Right cardiac atrium (tissue), 5 donors: ENCODE data around the gene KRT77. TPM values are rescaled to one million over a fixed set of nuclear protein-coding genes. Genes with fewer than 3 reads are reported as not detected.

Experiments used
- ATAC-seq, 2 donors: fragments of 200-7000 bp; cut with Tn5 transposase; one replicate each; pipeline versions ENCODE4 v1.8.0 to v1.9.1; 2020; ENCODE audit warnings: moderate library complexity in 2 of 2, mild to moderate bottlenecking in 1 of 2
- DNase-seq, 3 donors: peaks; one replicate each; pipeline ENCODE4 v3.0.0-alpha.2; 2020
- H3K27ac ChIP-seq: one replicate; pipeline ENCODE4 v1.5.1; 2013; ENCODE audit warnings: mild to moderate bottlenecking, low read length, control low read depth, moderate library complexity
- H3K27me3 ChIP-seq: one replicate; pipeline ENCODE4 v1.6.1; 2013; ENCODE audit not compliant: control insufficient read depth, insufficient read depth
- H3K4me1 ChIP-seq: one replicate; pipeline ENCODE4 v1.6.1; 2013; ENCODE audit warnings: low read length; ENCODE audit not compliant: control insufficient read depth, insufficient read depth
- H3K4me3 ChIP-seq: one replicate; pipeline ENCODE4 v1.5.1; 2013; ENCODE audit warnings: low read length, control low read depth
- H3K9me3 ChIP-seq: one replicate; pipeline ENCODE4 v1.6.1; 2013; ENCODE audit warnings: low read length; ENCODE audit not compliant: control insufficient read depth
- WGBS: extraction: QIAGEN DNeasy Blood & Tissue Kit; methylation state at CpG from one replicate; pipeline ENCODE4 v1.1.7; 2013; 5-methylcytosine and 5-hydroxymethylcytosine counted together
- intact Hi-C, 4 donors: fragments of 100-400 bp; cut with DNase I; formaldehyde crosslinking; loops; one replicate each; pipeline versions ENCODE4 v1.11.0 to v1.14.0; 2022 to 2023
- polyA plus RNA-seq: library from polyadenylated mRNA; stranded (reverse); fragments of 200-250 nt; gene quantifications from one replicate; pipeline ENCODE4 v1.2.3, GENCODE V29; 2013
- total RNA-seq, 4 donors: library from RNA; stranded (reverse); fragmentation: NEBNext Ultra II Directional; extraction: Animal tissue kit (Norgen Biotek cat#: 25700); gene quantifications; one replicate each; pipeline ENCODE4 v1.2.1, GENCODE V29; 2021
- donor health status: healthy with polysubstance abuse.
- donor health status: DM: no; HTN: yes; CAD: no.
- donor health status: DM: no; HTN: no; CAD: no.
- donor health status: DM: no; HTN: yes; CAD: no; lungs with severe emphysema.
- donor health status: DM: yes; HTN: yes; CAD: no.

KRT77 gene
- total and polyA plus RNA-seq, 5 donors: not detected

- intact Hi-C loops: loop anchor here in 1 of 4 donors (10.0 kb wide), 1 partner anchor 212 kb away; no protein-coding TSS in a partner anchor
- Histone ChIP-seq H3K4me1 (no peaks in the 10 kb centered on the region), H3K4me3 (no peak overlapping the region), H3K27ac (no peak overlapping the region), H3K27me3 (no peaks in the 10 kb centered on the region), H3K9me3 (no peaks in the 10 kb centered on the region)
- ATAC-seq (no peak), DNase-seq (no peak)
Measured at GRCh38 chr12:52662918-52663229, 40.5 kb downstream of the KRT77 start.

- no peaks in the 10 kb centered on the region for H3K9me3 ChIP-seq
- ATAC-seq (no peak), DNase-seq (no peak)
- no peak overlapping the region for H3K4me3 ChIP-seq
- no peaks in the 10 kb centered on the region for H3K27me3 ChIP-seq
- WGBS: 64% methylated on average over 10 of the region's 10 CpGs
- intact Hi-C loops: loop anchor here in 1 of 4 donors (10.0 kb wide), 1 partner anchor 212 kb away; no protein-coding TSS in a partner anchor
- no peak overlapping the region for H3K27ac ChIP-seq
- peaks cover 2% of the 10 kb centered on the region for H3K4me1 ChIP-seq
Measured at GRCh38 chr12:52662093-52662917, 41.0 kb downstream of the KRT77 start.

GRCh38 chr12:52661668-52662067, 41.7 kb downstream of the KRT77 start:
- H3K27ac ChIP-seq: no peak overlapping the region
- no peak for DNase-seq
- peaks cover 2% of the 10 kb centered on the region for H3K4me1 ChIP-seq
- H3K4me3 ChIP-seq: no peak overlapping the region
- no peaks in the 10 kb centered on the region for H3K9me3 ChIP-seq
- WGBS: 90% methylated on average over 3 of the region's 3 CpGs
- ATAC-seq: no peak
- intact Hi-C loops: loop anchor here in 1 of 4 donors (10.0 kb wide), 1 partner anchor 213 kb away; no protein-coding TSS in a partner anchor
- H3K27me3 ChIP-seq: no peaks in the 10 kb centered on the region

DNA sequence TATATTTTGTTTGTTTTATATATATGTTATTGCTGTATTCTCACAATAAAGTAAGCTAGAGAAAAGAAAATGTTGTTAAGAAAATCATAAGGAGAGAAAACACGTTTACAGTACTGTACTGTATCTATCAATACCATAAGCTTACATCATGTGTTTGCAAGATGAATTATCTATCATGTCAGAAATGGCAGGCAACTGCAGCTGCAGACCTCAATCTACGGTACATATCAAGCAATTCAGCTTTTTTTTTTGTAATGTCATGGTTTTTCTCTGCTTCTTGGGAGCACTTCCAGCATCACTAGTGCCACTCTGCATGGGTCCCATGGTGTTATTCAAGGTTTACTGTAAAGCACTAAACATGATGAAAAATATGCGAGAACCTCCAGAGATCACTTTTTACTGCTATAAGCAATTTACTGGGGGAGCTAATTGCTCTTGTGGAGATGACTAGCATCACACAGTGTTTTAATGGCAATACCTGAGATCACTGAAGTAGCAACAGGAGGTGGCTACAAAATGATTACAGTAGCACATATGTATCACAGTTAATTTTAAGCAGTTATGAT, 42.3 kb downstream of the KRT77 start:
- WGBS: 72% methylated on average over 3 of the region's 3 CpGs
- Histone ChIP-seq H3K9me3 (no peaks in the 10 kb centered on the region), H3K4me3 (no peak overlapping the region), H3K27ac (no peak overlapping the region), H3K4me1 (peaks cover 2% of the 10 kb centered on the region), H3K27me3 (no peaks in the 10 kb centered on the region)
- DNase-seq (no peak), ATAC-seq (no peak)
- intact Hi-C loops: loop anchor here in 1 of 4 donors (10.0 kb wide), 1 partner anchor 214 kb away; no protein-coding TSS in a partner anchor

DNA sequence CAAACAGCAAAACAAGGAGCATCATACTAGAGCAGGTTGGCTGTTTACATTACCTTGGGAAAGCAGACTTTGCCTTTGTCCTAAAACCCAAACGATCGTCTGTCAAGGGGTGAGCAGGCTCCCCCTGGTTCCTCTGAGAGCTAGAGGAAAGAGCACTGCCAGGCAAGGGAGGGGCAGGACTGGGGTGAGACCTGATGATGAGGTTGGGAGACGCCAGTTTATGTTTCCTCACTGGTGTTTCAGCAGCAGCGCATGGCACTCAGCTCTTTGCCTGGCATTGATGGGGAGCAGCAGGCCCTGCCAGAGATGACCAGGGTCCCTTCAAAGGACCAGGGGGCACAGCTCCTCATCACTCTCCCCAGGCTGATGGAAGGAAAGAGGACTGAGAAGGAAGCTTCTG, 43.4 kb downstream of the KRT77 start:
- Histone ChIP-seq H3K27me3 (no peaks in the 10 kb centered on the region), H3K27ac (no peak overlapping the region), H3K4me1 (peaks cover 2% of the 10 kb centered on the region), H3K4me3 (no peak overlapping the region), H3K9me3 (no peaks in the 10 kb centered on the region)
- ATAC-seq: no peak
- 81% methylated on average over 4 of the region's 4 CpGs for WGBS
- intact Hi-C loops: loop anchor here in 1 of 4 donors (10.0 kb wide), 1 partner anchor 215 kb away; no protein-coding TSS in a partner anchor
- no peak for DNase-seq

- Histone ChIP-seq H3K9me3 (no peaks in the 10 kb centered on the region), H3K4me1 (peaks cover 2% of the 10 kb centered on the region), H3K27me3 (no peaks in the 10 kb centered on the region), H3K27ac (no peak overlapping the region), H3K4me3 (no peak overlapping the region)
- DNase-seq (no peak), ATAC-seq (no peak)
- 69% methylated on average over 7 of the region's 7 CpGs for WGBS
- intact Hi-C loops: no loop called here
Measured at GRCh38 chr12:52659395-52659794, 43.9 kb downstream of the KRT77 start.

- ATAC-seq (no peak), DNase-seq (no peak)
- WGBS: 70% methylated on average over 4 of the region's 4 CpGs
- intact Hi-C loops: no loop called here
- Histone ChIP-seq H3K4me3 (no peak overlapping the region), H3K27ac (no peak overlapping the region), H3K9me3 (no peaks in the 10 kb centered on the region), H3K4me1 (peaks cover 2% of the 10 kb centered on the region), H3K27me3 (no peaks in the 10 kb centered on the region)
Measured at GRCh38 chr12:52658196-52658595, 45.1 kb downstream of the KRT77 start.

GRCh38 chr12:52657250-52657902, 45.9 kb downstream of the KRT77 start:
- no peak for ATAC-seq
- H3K27ac ChIP-seq: no peak overlapping the region
- intact Hi-C loops: no loop called here
- 91% methylated on average over 6 of the region's 6 CpGs for WGBS
- no peaks in the 10 kb centered on the region for H3K9me3 ChIP-seq
- H3K27me3 ChIP-seq: no peaks in the 10 kb centered on the region
- DNase-seq: no peak
- H3K4me3 ChIP-seq: no peak overlapping the region
- H3K4me1 ChIP-seq: peaks cover 2% of the 10 kb centered on the region

GRCh38 chr12:52656616-52657015, 46.7 kb downstream of the KRT77 start:
- 76% methylated on average over 4 of the region's 4 CpGs for whole genome bisulfite sequencing

GRCh38 chr12:52655720-52656124, 47.6 kb downstream of the KRT77 start:
- Histone ChIP-seq H3K4me1 (peaks cover 2% of the 10 kb centered on the region), H3K9me3 (no peaks in the 10 kb centered on the region), H3K27me3 (no peaks in the 10 kb centered on the region), H3K27ac (no peak overlapping the region), H3K4me3 (no peak overlapping the region)
- DNase-seq (peak in 1 of 3 donors; percentile 67), ATAC-seq (peak; percentile 40 to 65)
- intact Hi-C loops: no loop called here
- WGBS: 54% methylated on average over 8 of the region's 8 CpGs

More at GRCh38 chr12:52656616-52657015, 46.7 kb downstream of the KRT77 start:
- DNase-seq: no peak
- ATAC-seq: no peak
- H3K27ac ChIP-seq: no peak overlapping the region
- no peaks in the 10 kb centered on the region for H3K9me3 ChIP-seq
- H3K4me3 ChIP-seq: no peak overlapping the region
- intact Hi-C loops: no loop called here
- H3K4me1 ChIP-seq: peaks cover 2% of the 10 kb centered on the region
- no peaks in the 10 kb centered on the region for H3K27me3 ChIP-seq

GRCh38 chr12:52655251-52655650, 48.1 kb downstream of the KRT77 start:
- intact Hi-C loops: no loop called here
- no peak for DNase-seq
- WGBS: 52% methylated on average over 6 of the region's 6 CpGs
- ATAC-seq: no peak
- H3K4me1 ChIP-seq: peaks cover 2% of the 10 kb centered on the region
- no peaks in the 10 kb centered on the region for H3K9me3 ChIP-seq
- H3K27ac ChIP-seq: no peak overlapping the region
- H3K4me3 ChIP-seq: no peak overlapping the region
- H3K27me3 ChIP-seq: no peaks in the 10 kb centered on the region
